ENCODE results near the gene CD1C.
"Not testable (repeated sequence)": the region's sequence is repeated elsewhere in the genome, so short reads cannot be mapped to it uniquely, and the experiment has no call there.

The CD1C gene

GRCh38 chr1:158329733-158330132 is 40.0 kb downstream of the CD1C start:
- DNase-seq = no peak

- DNase-seq = no peak
These were observed 40.8 kb downstream of the CD1C start for GRCh38 chr1:158330391-158331105.

GRCh38 chr1:158331106-158331425 is 41.3 kb downstream of the CD1C start:
- no peak for DNase-seq

- no peak for DNase-seq
These were observed 41.9 kb downstream of the CD1C start, which contains the start of gene CD1B for GRCh38 chr1:158331481-158332150. Gene CD1B, minus strand, starts transcription at chr1:158331531. Its CDS starts 108 bp downstream, at chr1:158331423.

- no peak for DNase-seq
These were observed 43.9 kb downstream of the CD1C start for GRCh38 chr1:158333405-158334155.

GRCh38 chr1:158334526-158335212 is 44.9 kb downstream of the CD1C start:
- DNase-seq = no peak

- no peak for DNase-seq
These were observed 45.5 kb downstream of the CD1C start for GRCh38 chr1:158335213-158335532.

- not testable (repeated sequence) for DNase-seq
These were observed 46.7 kb downstream of the CD1C start for GRCh38 chr1:158336413-158336812.

Data from NK-92 treated with Interleukin-12 subunit alpha and Interleukin-12 subunit beta, amount 100 ng/mL, for 24 hours (cell line).